Rectal smooth muscle tissue (tissue), 1 donor: ENCODE results near the gene CLEC16A.

ENCODE experiments used
- H3K27ac ChIP-seq: one replicate; pipeline ENCODE4 v1.7.0; 2013; ENCODE audit warnings: low read depth, low read length, inconsistent platforms
- H3K27me3 ChIP-seq: one replicate; pipeline ENCODE4 v1.7.0; 2013; ENCODE audit warnings: low read length; ENCODE audit not compliant: control insufficient read depth, insufficient read depth
- H3K36me3 ChIP-seq: one replicate; pipeline ENCODE4 v1.7.0; 2013; ENCODE audit warnings: low read length; ENCODE audit not compliant: control insufficient read depth, insufficient read depth
- H3K4me1 ChIP-seq: one replicate; pipeline ENCODE4 v1.7.0; 2013; ENCODE audit warnings: low read length; ENCODE audit not compliant: control insufficient read depth, insufficient read depth
- H3K4me3 ChIP-seq: one replicate; pipeline ENCODE4 v1.7.0; 2013; ENCODE audit warnings: low read length
- H3K9ac ChIP-seq: one replicate; pipeline ENCODE4 v1.7.0; 2013; ENCODE audit warnings: low read length

Gene CLEC16A

GRCh38 chr16:11205754-11206581 is 261.6 kb downstream of the CLEC16A start:
- H3K4me1 ChIP-seq = no peaks in the 10 kb centered on the region
- H3K4me3 ChIP-seq = no peak overlapping the region
- H3K27ac ChIP-seq = no peak overlapping the region
- H3K9ac ChIP-seq = no peak overlapping the region
- peaks cover 2% of the 10 kb centered on the region for H3K27me3 ChIP-seq
- no peaks in the 10 kb centered on the region for H3K36me3 ChIP-seq

- no peak overlapping the region for H3K4me3 ChIP-seq
- H3K4me1 ChIP-seq = no peaks in the 10 kb centered on the region
- H3K36me3 ChIP-seq = no peaks in the 10 kb centered on the region
- peaks cover 2% of the 10 kb centered on the region for H3K27me3 ChIP-seq
- no peak overlapping the region for H3K27ac ChIP-seq
- no peak overlapping the region for H3K9ac ChIP-seq
These were observed 263.3 kb downstream of the CLEC16A start for GRCh38 chr16:11207646-11208045.

DNA sequence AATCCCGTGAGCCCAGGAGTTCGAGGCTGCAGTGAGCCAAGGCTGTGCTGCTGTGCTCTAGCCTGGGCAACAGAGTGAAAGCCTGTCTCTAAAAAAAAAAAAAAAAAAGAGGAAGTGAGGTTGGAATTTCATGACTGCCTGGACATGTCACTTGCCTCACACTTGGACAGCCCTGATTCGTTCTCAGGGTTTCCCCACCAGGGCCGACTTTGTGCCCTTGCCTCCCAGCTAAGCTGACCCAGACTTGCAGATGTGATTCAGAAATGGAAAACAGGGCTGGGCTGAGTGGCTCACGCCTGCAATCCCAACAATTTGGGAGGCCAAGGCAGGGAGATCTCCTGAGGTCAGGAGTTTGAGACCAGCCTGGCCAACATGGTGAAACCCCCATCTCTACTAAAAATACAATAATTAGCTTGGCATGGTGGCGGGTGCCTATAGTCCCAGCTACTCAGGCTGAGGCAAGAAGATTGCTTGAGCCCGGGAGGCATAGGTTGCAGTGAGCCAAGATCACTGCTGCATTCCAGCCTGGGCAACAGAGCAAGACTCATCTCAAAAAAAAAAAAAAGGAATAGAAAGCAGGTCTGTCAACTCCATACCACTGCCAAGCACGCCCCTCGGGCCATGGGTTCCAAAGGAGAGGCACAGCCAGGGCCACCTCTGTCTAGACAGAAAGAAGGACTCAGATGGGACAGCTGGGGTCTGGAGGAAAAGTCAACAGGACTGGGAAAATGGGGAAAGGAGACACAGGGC is 264.7 kb downstream of the CLEC16A start:
- Histone ChIP-seq H3K4me3 (no peak overlapping the region), H3K4me1 (no peaks in the 10 kb centered on the region), H3K36me3 (no peaks in the 10 kb centered on the region), H3K27ac (no peak overlapping the region), H3K9ac (no peak overlapping the region), H3K27me3 (peaks cover 2% of the 10 kb centered on the region)

DNA sequence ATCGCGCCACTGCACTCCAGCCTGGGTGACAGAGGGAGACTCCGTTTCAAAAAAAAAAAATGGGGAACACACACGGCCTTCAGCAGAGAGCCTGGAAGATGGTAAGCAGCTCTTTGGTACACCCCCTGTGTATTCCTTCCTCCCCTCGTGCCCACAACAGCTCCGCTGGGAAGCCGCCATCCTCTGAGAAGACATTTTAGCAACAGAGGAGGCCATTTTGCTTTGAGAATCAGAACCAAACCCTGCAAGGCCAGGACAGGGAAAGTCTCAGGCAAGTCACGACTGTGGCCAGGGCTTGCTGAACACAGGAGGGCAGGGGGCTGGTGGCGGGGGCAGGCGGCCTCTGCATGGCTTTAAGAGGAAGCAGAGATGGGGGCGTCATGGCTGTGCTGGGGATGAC is 265.9 kb downstream of the CLEC16A start:
- no peak overlapping the region for H3K9ac ChIP-seq
- H3K4me1 ChIP-seq = no peaks in the 10 kb centered on the region
- no peaks in the 10 kb centered on the region for H3K36me3 ChIP-seq
- H3K4me3 ChIP-seq = no peak overlapping the region
- peaks cover 2% of the 10 kb centered on the region for H3K27me3 ChIP-seq
- no peak overlapping the region for H3K27ac ChIP-seq

- no peak overlapping the region for H3K9ac ChIP-seq
- H3K4me1 ChIP-seq = no peaks in the 10 kb centered on the region
- H3K27ac ChIP-seq = no peak overlapping the region
- no peak overlapping the region for H3K4me3 ChIP-seq
- H3K36me3 ChIP-seq = no peaks in the 10 kb centered on the region
- H3K27me3 ChIP-seq = peaks cover 2% of the 10 kb centered on the region
These were observed 267.0 kb downstream of the CLEC16A start for GRCh38 chr16:11211061-11211976.

DNA sequence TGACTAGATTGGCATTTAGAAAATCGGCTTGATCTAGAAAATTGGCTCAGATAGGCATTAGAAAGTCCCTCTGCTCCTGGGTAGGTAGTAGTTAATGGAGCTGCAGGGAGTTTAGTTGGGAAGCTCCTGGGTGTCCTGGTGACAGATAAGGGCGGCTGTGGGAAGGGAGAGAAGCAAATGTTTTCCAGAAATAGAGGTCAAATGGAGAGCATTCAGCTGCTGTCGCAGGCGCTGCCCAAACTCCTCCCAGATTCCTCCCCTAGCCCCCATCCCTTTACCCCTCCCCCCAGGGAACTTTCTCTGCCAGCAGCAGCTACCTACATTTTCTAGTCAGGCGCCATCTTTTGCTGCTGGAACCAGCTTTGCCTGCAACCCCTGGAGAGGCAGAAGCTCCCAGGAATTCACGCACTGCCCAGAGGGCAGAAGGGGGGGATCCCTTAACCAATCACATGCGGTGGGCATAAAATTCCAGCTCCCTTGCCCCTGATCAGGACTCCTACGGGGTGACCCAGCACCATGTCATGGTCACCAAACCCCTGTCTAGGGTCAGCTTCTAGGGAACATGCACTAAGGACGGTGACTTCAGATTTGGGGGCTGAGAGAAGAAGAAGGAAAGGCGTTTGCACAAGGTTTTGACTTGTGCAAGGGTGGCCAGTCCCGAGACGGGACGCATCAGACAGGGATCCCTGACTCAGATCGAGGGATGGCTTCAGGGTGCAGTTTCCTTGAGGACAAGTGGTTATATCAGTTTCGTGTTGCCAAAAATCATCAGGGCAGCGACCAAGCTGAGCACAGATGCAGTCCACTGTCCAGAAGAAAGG is 267.8 kb downstream of the CLEC16A start:
- Histone ChIP-seq H3K27ac (no peak overlapping the region), H3K27me3 (peaks cover 2% of the 10 kb centered on the region)

GRCh38 chr16:11212798-11213196 is 268.4 kb downstream of the CLEC16A start:
- H3K27ac ChIP-seq = no peak overlapping the region
- no peak overlapping the region for H3K9ac ChIP-seq
- no peaks in the 10 kb centered on the region for H3K4me1 ChIP-seq
- peaks cover 2% of the 10 kb centered on the region for H3K27me3 ChIP-seq
- H3K36me3 ChIP-seq = no peaks in the 10 kb centered on the region
- H3K4me3 ChIP-seq = no peak overlapping the region

More for the DNA sequence above, 267.8 kb downstream of the CLEC16A start:
- Histone ChIP-seq H3K9ac (no peak overlapping the region), H3K4me1 (no peaks in the 10 kb centered on the region), H3K36me3 (no peaks in the 10 kb centered on the region), H3K4me3 (no peak overlapping the region)

GRCh38 chr16:11213373-11213772 is 269.0 kb downstream of the CLEC16A start:
- Histone ChIP-seq H3K4me1 (no peaks in the 10 kb centered on the region), H3K9ac (no peak overlapping the region), H3K27me3 (peaks cover 2% of the 10 kb centered on the region), H3K36me3 (no peaks in the 10 kb centered on the region), H3K4me3 (no peak overlapping the region), H3K27ac (no peak overlapping the region)

GRCh38 chr16:11213799-11214198 is 269.4 kb downstream of the CLEC16A start:
- Histone ChIP-seq H3K4me1 (no peaks in the 10 kb centered on the region), H3K27me3 (peaks cover 2% of the 10 kb centered on the region), H3K36me3 (no peaks in the 10 kb centered on the region), H3K9ac (no peak overlapping the region), H3K27ac (no peak overlapping the region), H3K4me3 (no peak overlapping the region)

- no peak overlapping the region for H3K9ac ChIP-seq
- no peaks in the 10 kb centered on the region for H3K4me1 ChIP-seq
- no peaks in the 10 kb centered on the region for H3K36me3 ChIP-seq
- H3K27me3 ChIP-seq = no peaks in the 10 kb centered on the region
- H3K27ac ChIP-seq = no peak overlapping the region
- H3K4me3 ChIP-seq = no peak overlapping the region
These were observed 271.7 kb downstream of the CLEC16A start for GRCh38 chr16:11215935-11216556.
